ENCODE results near the gene ERCC6L2.

GRCh38 chr9:95962936-95963335 is 87.4 kb downstream of the ERCC6L2 start:
- TF ChIP-seq CTCF (IDR thresholded peaks at IDR 0.05) = no peak
- no peak for TF ChIP-seq FOXP4 (CRISPR knock-in tag; IDR thresholded peaks at IDR 0.05)
- TF ChIP-seq IRF1 (CRISPR knock-in tag; IDR thresholded peaks at IDR 0.05) = no peak
- no peak for TF ChIP-seq JUN (CRISPR knock-in tag; IDR thresholded peaks at IDR 0.05)
- no peak for TF ChIP-seq NR1H2 (CRISPR knock-in tag; IDR thresholded peaks at IDR 0.05)
- no peak for TF ChIP-seq PRDM15 (CRISPR knock-in tag; IDR thresholded peaks at IDR 0.05)

Measured in WTC11 (cell line).